Smooth muscle cell of the umbilical artery (primary cell): Measurements from ENCODE around the gene SLC9C2. TPM values are rescaled to one million over a fixed set of nuclear protein-coding genes. Genes with fewer than 3 reads are reported as not detected.

ENCODE experiments used
- total RNA-seq: library from RNA; depleted of rRNA; stranded (reverse); fragments of >200 nt; gene quantifications from 2 replicates; pipeline ENCODE4 v1.2.3, GENCODE V29; 2014

SLC9C2 gene, protein sequence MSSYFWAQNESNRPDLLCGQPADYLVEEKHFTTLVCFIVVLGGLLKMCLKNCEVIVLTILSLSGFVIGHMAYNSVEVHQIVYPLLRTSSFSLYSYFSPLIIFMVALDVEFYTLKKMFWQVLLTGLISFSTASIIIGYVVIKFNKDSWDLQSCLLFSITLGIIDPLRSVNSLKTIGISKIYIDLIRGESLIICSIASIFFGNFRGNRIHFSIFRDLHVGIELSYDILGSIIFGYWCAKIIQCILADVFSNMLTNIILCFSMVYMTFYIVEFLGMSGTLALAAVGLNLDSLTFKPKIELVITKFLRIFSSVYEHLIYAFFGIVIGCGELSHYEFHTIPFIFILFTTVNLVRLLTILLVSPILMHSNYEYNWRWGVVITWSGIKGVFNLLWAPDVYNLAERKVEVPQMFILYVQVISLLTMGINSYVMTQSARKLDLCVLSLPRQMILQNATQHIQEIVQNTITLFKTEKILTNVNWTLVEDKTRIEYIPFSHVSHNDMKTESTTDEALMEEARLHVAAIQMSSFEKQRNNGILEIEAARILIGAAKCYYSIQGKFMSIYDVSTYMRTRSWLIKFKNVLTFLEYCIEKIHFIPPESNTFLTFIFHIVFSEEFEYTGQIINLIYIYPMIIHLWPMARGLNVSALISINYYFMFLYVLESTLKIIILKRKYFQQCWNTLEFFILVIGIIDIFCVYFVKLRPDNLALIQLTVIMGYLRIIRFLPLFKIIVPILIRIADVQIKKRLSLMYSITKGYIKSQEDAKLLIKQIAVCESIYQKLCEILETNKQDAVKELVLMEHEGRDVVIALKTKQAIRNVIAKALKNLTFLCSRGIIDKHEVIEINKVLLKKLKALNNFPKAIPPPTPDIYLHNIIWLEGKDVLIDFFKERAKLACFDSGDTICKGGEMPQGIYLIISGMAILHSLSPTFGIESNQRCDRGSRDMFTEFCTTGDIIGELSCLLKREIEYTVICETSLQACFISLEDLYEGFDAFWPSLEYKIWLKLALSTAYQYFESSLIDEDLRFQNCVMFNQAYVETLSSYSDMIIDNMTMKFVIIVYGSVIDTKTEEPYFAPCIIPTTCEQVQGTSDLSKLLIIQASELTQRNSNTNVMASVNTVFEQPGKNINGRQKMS
- total RNA-seq: 0.30 and 0.46 TPM in 2 replicates

DNA sequence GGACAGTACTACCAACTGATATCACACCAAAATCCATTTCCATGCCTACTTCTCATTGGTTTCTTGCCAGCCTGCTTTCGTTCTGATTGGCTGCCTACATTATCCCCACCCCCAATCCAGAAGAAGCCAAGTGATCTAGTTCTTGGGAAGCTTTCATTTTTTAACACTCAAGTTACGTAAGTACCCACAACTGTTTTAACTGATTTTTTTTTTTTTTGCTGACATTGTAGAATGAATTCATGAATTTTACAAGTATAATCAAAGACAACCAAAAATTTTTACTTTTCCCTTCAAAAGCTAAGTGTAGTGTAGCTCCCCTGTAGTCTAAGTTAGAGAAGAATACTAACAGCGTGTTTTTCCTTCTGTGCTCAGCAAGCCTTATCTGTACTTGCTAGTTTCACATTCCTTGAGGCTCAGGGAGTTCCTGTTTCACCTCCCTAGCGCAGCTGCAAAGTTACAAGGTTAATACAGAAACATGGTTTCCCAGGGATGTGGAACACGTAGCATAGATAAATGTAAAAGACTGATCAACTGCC, at the start of gene SLC9C2:
SLC9C2 (minus strand) TSS at position 17 of the 536 bp plus-strand sequence. CDS start 1,296 bp downstream, outside the sequence.

DNA sequence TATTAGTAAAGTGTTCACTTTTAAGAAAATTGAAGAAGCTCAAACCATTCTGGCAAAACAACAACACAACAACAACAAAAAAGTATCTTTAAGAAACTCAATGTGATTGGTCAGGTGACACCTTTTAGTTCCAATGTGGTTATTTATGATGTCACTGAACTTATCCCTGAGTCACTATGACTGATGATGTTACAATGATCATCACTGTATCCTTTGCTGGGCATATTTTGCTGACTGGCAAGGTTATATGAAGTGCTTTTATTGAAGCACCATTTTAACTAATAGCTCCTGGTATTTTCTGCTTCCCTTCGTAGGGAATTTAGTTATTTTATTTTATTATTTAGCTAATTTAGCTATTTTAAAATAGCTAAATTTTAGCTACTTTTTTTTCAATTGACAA, 32.2 kb upstream of the SLC9C2 start, which contains the start of gene TEX50:
TEX50 (plus strand) TSS at position 223 of the 400 bp plus-strand sequence. CDS start 184 bp downstream, outside the sequence.

DNA sequence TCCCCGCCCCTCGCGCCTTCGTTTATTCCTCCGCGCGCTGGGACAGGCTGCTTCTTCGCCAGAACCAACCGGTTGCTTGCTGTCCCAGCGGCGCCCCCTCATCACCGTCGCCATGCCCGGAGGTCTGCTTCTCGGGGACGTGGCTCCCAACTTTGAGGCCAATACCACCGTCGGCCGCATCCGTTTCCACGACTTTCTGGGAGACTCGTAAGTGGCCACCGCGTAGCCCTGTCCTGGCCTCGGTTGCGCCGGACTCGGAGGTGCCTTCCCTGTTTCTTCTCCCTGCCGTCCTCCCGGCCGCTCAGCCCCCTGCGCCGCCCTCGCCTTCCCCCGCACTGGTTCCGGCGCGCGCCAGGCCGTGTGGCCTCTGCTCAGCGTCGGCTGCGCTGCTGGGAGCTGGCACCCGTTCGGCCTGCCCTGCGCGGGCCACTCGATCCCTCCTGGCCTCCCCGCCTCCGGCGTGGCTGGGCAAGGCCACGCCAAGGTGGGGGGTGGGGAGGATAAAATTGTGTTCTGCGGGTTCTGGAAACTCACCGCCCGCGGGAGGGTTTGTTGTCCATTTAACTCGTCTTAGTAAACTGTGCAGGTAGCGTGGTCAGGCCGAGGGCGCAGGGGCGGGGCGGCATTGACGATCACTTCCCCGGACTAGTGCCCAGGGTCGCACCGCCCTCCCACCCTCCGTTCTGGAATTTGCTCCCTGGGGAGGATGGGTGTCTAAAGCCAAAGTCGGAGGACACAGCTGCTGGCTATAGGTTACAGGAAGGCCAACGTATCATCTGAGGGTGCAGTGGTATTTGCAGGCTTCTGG, 125.4 kb downstream of the SLC9C2 start, which contains the start of gene PRDX6:
PRDX6 (plus strand) TSS at position 50 of the 808 bp plus-strand sequence; CDS start at position 113, 63 bp downstream.

Other genes with a start within 250 kb of the SLC9C2 start
- 309 and 546 TPM in 2 replicates for gene PRDX6, start 125.7 kb downstream of the SLC9C2 start, total RNA-seq
- gene TEX50, start 32.3 kb upstream of the SLC9C2 start, total RNA-seq: not detected in 2 replicates
- under 0.01 and 2.6 TPM in 2 replicates for gene ANKRD45, start 66.8 kb upstream of the SLC9C2 start, total RNA-seq
- gene KLHL20, start 111.9 kb upstream of the SLC9C2 start, total RNA-seq: 50.1 and 64.4 TPM in 2 replicates
- 14.0 and 27.9 TPM in 2 replicates for gene DARS2, start 221.6 kb upstream of the SLC9C2 start, total RNA-seq
- gene CENPL, start 221.8 kb upstream of the SLC9C2 start, total RNA-seq: 9.2 and 14.2 TPM in 2 replicates